WERI-Rb-1 (cell line): ENCODE measurements around the gene SP4.
A peak's percentile ranks its signal among the peaks of the same experiment; 100 is the strongest.

Experiments used
- DNase-seq: peaks from one replicate; pipeline ENCODE4 v3.0.0-alpha.2; 2020
- H3K27ac ChIP-seq: fragments of 250-450 bp; sonication (Bioruptor Pico); 2 replicates; pipeline ENCODE4 v1.5.1; 2020; ENCODE audit warnings: mild to moderate bottlenecking, moderate library complexity
- H3K27me3 ChIP-seq: fragments of 250-450 bp; sonication (Bioruptor Pico); 2 replicates; pipeline ENCODE4 v1.5.1; 2021; ENCODE audit warnings: mild to moderate bottlenecking, low read depth, moderate library complexity; ENCODE audit not compliant: insufficient read depth, severe bottlenecking
- H3K36me3 ChIP-seq: fragments of 250-450 bp; sonication (Bioruptor Pico); 2 replicates; pipeline ENCODE4 v1.5.1; 2020; ENCODE audit warnings: mild to moderate bottlenecking, moderate library complexity
- H3K4me3 ChIP-seq: 2 replicates; pipeline ENCODE4 v1.5.1; 2011; ENCODE audit warnings: low read depth, mild to moderate bottlenecking, control low read depth, low read length
- H3K9me3 ChIP-seq: fragments of 250-450 bp; sonication (Bioruptor Pico); 2 replicates; pipeline ENCODE4 v1.5.1; 2021; ENCODE audit warnings: mild to moderate bottlenecking, moderate library complexity; ENCODE audit not compliant: severe bottlenecking
- CTCF ChIP-seq: IDR thresholded peaks from 2 replicates; pipeline ENCODE4 v1.5.1; 2011; ENCODE audit warnings: low read depth, mild to moderate bottlenecking, control low read depth, inconsistent platforms, low read length

The SP4 gene

DNA sequence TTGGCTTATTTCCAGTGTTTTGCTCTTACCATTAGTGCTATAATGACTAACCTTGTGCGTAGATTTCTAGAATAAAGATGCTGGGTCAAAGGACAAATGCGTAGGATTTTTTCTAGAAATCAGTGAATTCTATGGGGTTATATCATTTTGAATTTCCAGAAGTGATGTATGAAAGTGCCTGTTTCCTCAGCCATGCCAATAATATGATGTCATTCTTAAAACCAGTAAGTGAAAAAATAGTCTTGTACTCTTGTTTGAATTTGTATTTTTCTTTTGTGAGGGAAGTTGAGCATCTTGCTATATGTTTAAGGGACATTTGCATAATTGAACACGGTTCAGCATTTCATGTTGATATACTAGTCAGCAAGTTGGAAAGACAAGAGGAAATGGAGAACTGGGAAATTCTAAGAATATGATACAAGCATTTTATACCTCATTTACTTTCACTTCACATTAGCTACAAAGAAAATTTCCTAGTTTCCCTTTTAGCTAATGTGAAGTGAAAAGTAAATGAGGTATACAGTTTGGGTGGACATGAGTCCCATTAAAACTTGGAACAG is 111.1 kb downstream of the SP4 start:
- Histone ChIP-seq H3K27ac (no peak overlapping the region), H3K4me3 (no peak overlapping the region), H3K9me3 (peaks cover 7% of the 10 kb centered on the region), H3K27me3 (peaks cover 56% of the 10 kb centered on the region), H3K36me3 (no peaks in the 10 kb centered on the region)
- TF ChIP-seq CTCF: no peak
- no peak for DNase-seq

GRCh38 chr7:21542891-21543527 is 115.1 kb downstream of the SP4 start, which contains the start of gene DNAH11:
DNAH11 (plus strand) TSS chr7:21543039; CDS start chr7:21543246, 207 bp downstream.
- H3K27ac ChIP-seq: no peak within 1 kb of the TSS

GRCh38 chr7:21543528-21544302 is 115.8 kb downstream of the SP4 start:
- H3K27ac ChIP-seq: no peak overlapping the region
- H3K36me3 ChIP-seq: no peaks in the 10 kb centered on the region
- no peak for TF ChIP-seq CTCF
- peak overlapping the region; percentile 1; the same call in 1 of the 2 replicates for H3K4me3 ChIP-seq
- H3K27me3 ChIP-seq: peaks cover 79% of the 10 kb centered on the region
- DNase-seq: no peak
- H3K9me3 ChIP-seq: no peaks in the 10 kb centered on the region

More at GRCh38 chr7:21542891-21543527, 115.1 kb downstream of the SP4 start, which contains the start of gene DNAH11:
- Histone ChIP-seq H3K27me3 (peaks cover 80% of the 10 kb centered on the region), H3K36me3 (no peaks in the 10 kb centered on the region), H3K4me3 (peak within 1 kb of the TSS; percentile 1), H3K9me3 (no peaks in the 10 kb centered on the region)
- peak; percentile 30 for DNase-seq
- TF ChIP-seq CTCF: 0 out of 2 replicates have a peak, but pooled peaks have one; percentile 9

GRCh38 chr7:21544303-21544656 is 116.4 kb downstream of the SP4 start:
- no peak overlapping the region for H3K27ac ChIP-seq
- peaks cover 83% of the 10 kb centered on the region for H3K27me3 ChIP-seq
- H3K4me3 ChIP-seq: no peak overlapping the region
- TF ChIP-seq CTCF: no peak
- H3K36me3 ChIP-seq: no peaks in the 10 kb centered on the region
- no peak for DNase-seq
- no peaks in the 10 kb centered on the region for H3K9me3 ChIP-seq

DNA sequence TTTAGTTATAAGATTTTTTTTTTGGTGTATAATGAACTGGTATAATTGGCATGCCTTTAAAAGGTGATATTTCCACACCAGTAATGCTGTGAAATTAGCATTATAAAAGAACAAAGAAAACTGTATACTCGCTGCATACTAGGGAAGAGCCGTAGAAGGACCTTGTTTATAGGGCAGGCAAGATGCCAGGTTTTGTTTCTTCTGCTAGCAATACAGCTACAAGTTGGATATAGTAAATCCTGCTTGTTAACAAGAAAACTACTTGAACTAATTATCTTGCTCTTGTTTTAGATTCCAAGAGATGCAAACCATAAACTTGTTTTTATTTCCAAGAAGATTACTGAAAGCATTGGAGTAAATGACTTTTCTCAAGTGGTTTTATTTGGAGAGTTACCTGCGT is 116.8 kb downstream of the SP4 start:
- Histone ChIP-seq H3K27me3 (peaks cover 82% of the 10 kb centered on the region), H3K27ac (no peak overlapping the region), H3K4me3 (no peak overlapping the region), H3K36me3 (no peaks in the 10 kb centered on the region), H3K9me3 (no peaks in the 10 kb centered on the region)
- DNase-seq: no peak
- no peak for TF ChIP-seq CTCF
